Islet of Langerhans (tissue), 1 donor: ENCODE data around the gene SPACA4.

Experiments
- FAIRE-seq: peaks from one replicate; lab custom pipeline; 2011; peaks lifted over from hg19 to GRCh38; lab: Jason Lieb, UNC

SPACA4 gene

GRCh38 chr19:48634424-48635262 lies 28.1 kb downstream of the SPACA4 start:
- FAIRE-seq = peak; percentile 51

- no peak for FAIRE-seq
Measured at GRCh38 chr19:48635263-48635965, 28.9 kb downstream of the SPACA4 start.

GRCh38 chr19:48635966-48636858 lies 29.7 kb downstream of the SPACA4 start:
- FAIRE-seq = no peak

- FAIRE-seq = no peak
Measured at GRCh38 chr19:48636859-48637448, 30.4 kb downstream of the SPACA4 start, which contains the start of gene DBP. TSS of gene DBP (minus strand) at chr19:48637379. CDS start at chr19:48636994, 385 bp downstream.

- no peak for FAIRE-seq
Measured at GRCh38 chr19:48637449-48637947, 31.0 kb downstream of the SPACA4 start.

GRCh38 chr19:48637948-48638830 lies 31.6 kb downstream of the SPACA4 start:
- no peak for FAIRE-seq

- no peak for FAIRE-seq
Measured at GRCh38 chr19:48638831-48639381, 32.4 kb downstream of the SPACA4 start.

GRCh38 chr19:48639483-48640375 lies 33.2 kb downstream of the SPACA4 start:
- FAIRE-seq = no peak

GRCh38 chr19:48641850-48642249 lies 35.3 kb downstream of the SPACA4 start:
- no peak for FAIRE-seq

- no peak for FAIRE-seq
Measured at GRCh38 chr19:48642862-48643261, 36.3 kb downstream of the SPACA4 start.

- no peak for FAIRE-seq
Measured at GRCh38 chr19:48644355-48644754, 37.8 kb downstream of the SPACA4 start.

GRCh38 chr19:48644839-48645619 lies 38.5 kb downstream of the SPACA4 start:
- FAIRE-seq = no peak

- no peak for FAIRE-seq
Measured at GRCh38 chr19:48645620-48646000, 39.1 kb downstream of the SPACA4 start.

GRCh38 chr19:48646001-48646721 lies 39.6 kb downstream of the SPACA4 start, which contains the start of gene CA11:
TSS of gene CA11 (minus strand) at chr19:48646187. CDS start at chr19:48645632, 555 bp downstream.
- FAIRE-seq = no peak

GRCh38 chr19:48646722-48647216 lies 40.2 kb downstream of the SPACA4 start:
- no peak for FAIRE-seq

- FAIRE-seq = no peak
Measured at GRCh38 chr19:48648134-48648533, 41.6 kb downstream of the SPACA4 start.

GRCh38 chr19:48650974-48651682 lies 44.6 kb downstream of the SPACA4 start:
- FAIRE-seq = no peak
